NK-92 (cell line): ENCODE results near the gene TUBB2A.
"Not testable (repeated sequence)": the region's sequence is repeated elsewhere in the genome, so short reads cannot be mapped to it uniquely, and the experiment has no call there.

Experiments used
- DNase-seq: peaks from one replicate; lab custom pipeline; 2025; ENCODE audit not compliant: unreplicated experiment; lab: John Stamatoyannopoulos, UW

TUBB2A gene

DNA sequence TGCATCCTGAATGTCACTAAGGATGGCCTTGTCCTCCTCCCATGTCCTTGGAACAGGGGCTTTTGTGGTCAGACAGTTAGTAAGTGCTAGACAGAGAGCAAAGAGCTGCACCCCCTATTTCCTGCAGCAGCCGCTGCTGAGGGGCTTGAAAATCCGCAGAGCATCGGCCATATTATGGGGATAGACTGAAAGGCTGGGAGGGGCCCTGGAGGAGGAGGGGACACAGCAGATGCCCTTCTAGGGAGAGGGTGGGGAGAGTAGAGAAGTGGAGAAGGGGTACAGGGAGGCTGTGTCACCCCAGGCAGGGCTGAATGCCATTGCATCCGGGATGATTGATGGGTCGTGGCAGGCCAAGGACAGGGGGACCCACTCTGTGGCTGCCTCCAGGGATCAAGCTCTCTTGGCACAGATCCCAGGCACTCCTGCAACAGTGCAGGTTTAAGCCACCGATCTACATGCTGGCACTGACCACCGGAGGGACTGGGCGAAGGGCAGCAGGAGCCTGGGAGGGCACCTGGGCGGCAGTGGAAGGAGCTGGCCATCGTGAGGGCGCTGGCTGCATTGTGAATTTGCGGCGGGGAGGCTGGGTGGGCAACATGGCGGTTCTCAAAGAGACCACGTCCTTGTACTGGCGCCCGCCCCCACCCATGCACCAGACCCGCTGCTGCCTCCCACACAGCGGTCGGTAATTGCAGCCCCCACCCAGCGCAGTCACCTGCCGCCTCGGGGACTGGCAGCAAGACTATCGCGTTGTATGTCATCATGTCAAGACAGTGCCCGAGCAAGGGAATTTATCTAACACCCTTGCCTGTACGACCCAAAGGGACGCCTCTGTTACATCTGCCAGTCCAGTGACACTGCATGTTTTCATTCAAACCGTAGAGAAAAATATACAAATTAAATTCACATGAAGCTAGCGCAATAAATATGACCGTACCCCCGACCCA is 887 bp downstream of the TUBB2A start:
- DNase-seq, result not testable (repeated sequence)

DNA sequence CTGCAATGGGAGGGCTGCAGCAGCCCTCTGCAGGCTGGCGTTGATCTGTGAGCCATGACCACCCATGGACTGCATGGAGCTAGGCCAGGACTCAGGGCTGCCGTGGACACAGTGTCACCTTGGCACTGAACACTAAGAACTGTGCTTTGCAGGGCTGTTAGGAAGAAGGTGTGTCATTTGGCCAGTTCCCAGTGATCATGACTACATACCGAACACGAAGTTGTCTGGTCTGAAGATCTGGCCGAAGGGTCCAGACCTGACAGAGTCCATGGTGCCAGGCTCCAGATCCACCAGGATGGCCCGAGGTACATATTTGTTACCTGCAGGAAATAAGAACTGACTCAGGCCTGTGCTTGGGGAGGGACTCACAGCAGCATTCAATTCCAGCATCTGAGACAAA is 1.9 kb downstream of the TUBB2A start:
- DNase-seq, result not testable (repeated sequence)

DNA sequence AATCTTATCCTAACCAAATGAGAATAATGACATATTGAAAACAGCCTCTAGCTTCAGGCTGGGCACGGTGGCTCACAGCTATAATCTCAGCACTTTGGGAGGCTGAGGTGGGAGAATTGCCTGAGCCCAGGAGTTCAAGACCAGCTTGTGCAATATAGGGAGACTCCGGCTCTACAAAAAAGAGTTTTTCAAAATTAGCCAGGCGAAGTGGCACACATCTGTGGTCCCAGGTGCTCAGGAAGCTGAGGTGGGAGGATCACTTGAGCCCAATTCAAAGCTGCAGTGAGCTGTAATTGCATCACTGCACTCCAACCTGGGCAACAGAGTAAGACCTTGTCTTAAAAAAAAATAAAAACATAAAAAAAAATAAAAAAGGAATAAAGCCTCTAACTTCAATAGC is 4.7 kb downstream of the TUBB2A start:
- DNase-seq, result no peak

DNA sequence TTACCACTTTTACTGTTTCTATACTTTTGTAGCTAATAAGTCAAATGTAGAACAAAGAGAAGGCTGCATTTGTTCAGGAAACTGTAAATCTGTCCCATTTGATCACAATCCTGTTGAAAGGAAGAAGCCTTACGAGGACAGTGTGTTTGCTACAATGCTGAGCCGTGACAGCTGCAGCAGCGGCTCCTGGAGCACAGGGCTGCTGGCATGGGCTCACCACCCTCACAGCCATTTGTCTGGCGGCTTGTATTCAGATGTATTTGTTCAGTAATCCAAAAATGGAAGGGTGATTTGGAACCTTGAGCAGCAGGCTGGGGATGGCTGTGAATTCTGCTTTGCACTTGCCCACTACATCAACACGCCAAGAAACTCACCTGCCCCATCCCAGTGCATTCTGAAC is 5.7 kb downstream of the TUBB2A start:
- no peak for DNase-seq

DNA sequence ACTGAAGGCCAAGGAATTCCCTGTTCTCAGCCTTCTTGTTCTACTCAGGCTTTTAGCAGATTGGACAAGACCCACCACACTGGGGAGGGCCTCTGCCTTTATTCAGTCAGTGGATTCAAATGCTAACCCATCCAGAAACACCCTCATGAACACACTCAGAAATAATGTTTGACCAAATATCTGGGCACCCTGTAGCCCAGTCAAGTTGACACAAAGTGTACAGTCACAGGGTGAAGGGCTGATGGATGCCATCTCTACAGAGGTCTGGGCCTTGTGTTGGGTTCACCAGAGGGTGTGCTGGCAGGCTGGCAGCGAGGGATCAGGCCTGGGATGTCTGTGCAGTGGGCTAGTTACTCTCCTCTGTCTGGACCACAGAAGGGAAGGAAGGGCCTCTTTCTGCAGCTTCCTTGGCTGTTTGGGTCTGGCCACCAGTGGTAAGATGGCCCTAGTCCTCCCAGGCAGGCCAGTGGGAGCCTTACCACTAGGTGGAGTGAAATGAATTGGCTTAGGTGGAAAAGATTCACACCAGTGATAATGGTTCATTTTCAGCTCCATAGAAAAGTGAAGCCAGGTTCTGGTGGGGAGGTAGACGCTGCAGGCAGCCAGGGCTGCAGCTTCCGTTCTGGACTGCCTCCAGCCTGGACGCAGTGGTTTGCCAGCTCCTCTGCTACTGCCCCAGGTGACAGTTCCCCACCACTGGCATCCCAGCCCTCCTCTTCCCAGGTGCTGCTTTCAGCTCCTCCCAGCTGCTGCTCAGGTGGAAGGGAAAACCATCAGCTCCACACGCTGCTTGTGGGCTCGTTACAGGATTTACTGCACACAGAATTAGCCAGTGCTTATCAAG is 9.2 kb downstream of the TUBB2A start:
- no peak for DNase-seq

DNA sequence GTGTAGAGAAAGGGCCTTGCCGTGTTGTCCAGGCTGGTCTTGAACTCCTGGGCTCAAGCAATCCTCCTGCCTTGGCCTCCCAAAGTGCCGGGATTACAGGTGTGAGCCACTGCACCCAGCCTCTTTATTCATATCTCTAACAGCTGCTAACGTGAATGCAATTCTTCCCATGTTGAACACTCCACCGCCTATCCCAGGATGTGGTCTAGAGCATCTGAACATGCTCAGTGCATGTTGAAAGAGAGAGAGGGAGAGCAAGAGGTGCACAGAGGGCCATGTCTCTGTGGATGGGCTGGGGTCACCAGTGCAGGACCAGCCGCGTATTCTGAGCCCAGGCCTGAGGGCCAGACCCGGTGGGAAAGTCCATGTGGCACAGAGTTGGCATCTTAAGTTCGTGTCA is 12.8 kb downstream of the TUBB2A start:
- no peak for DNase-seq

DNA sequence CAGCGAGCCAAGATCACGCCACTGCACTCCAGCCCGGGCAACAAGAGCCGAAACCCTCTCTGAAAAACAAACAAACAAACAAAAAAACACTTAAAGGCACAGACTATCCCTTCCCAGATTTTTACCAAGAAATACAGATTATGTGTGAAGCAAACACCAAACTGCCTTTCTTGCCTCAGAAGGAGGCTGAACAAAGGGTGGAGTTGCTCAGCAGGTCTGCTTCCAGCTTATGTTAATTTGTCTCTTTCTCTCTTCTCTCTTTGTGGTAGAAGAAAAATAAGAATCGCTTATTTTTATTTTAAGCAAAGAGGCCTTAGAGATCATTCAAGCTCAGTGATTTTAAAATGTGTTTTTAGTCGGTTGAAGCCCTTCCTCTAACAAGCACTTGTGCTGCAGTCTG is 14.2 kb downstream of the TUBB2A start:
- DNase-seq, result no peak

DNA sequence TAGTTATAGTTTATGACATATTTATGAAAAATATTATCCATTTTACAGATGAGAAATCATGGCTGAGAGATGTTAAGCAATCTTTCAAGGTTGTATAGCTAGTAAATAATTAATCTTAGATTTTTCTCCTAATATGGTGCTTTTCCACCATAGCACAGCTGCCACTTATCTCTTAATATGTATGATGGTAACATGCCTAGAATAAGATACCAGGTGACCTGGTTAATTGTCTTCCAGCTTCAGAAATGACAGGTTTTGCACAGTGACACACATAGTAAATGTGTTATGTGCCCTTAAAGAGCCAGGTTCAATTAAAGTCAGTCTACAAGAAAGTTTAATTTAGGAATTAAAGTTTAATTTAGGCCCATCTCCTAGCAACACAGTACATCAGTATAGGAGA is 14.8 kb downstream of the TUBB2A start:
- DNase-seq, result no peak

DNA sequence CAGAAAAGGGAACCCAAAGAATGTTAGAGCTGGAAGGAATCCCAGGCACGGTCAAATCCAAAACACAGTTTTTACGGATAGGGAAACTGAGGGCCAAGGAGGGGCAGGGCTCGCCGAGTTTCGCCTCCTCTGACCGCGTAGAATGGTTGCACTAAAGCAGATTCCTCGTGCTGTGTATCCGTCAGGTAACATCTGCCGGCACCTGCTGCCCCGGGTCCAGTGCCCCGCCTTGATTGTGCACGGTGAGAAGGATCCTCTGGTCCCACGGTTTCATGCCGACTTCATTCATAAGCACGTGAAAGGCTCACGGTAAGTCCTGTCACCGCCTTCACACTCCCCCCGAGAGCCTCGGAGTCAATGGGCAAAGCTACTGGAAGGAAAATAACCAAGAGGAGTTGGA is 17.1 kb downstream of the TUBB2A start:
- no peak for DNase-seq

DNA sequence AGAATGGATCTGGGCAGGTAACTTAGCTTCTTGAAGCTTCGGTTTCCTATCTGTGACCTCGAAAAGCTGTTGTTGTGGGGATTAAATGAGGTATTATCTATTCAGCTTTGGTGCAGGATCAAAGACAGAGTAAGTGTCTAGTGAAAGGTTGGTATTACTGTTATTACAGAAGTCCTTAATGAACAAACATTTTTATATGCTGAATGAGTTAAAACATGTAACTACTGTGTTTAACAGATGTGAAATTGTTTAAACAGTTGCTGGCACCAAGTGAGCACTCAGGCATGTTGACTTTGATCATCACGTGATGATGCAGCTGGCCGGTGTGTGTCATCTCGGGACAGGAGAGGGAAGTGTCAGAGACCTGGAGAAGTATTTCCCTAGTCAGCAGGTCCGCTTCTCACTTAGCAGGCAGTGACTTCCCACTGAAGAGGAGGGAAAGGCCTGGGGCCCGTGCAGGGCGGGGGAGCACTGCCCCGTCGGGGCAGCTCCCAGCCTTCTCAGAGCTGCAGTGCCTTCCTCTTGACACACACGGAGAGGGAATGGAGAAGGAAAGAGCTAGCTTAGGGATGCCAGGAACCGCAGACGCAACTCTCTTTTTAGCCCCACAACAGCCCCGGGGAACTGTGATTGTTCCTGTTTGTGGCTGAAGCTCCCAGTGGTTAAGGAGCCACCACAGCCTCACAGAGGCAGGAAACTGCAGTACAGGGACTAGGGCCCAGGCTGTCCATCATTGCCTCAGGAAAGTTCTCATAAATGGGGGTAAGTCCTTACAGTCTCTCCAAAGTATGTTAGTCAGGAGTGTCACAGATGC is 18.0 kb downstream of the TUBB2A start:
- no peak for DNase-seq

DNA sequence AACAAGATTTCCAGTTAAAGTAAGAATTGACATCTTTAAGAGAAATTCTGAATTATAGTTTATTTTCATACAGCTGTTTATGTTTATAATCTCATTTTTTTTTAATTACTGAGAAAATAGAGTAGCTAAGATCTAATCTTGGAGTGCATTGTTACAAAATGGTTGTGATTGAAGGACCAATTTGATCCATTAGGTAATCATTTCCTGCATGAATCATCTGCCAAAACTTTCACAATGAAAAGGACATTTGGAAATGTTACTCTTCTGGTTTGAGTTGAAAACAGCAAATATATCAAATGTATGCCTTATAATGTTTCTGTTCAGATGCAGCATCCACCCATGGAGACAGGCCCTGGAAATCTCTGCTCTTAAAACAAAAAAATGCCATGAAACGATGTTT is 19.0 kb downstream of the TUBB2A start:
- no peak for DNase-seq

DNA sequence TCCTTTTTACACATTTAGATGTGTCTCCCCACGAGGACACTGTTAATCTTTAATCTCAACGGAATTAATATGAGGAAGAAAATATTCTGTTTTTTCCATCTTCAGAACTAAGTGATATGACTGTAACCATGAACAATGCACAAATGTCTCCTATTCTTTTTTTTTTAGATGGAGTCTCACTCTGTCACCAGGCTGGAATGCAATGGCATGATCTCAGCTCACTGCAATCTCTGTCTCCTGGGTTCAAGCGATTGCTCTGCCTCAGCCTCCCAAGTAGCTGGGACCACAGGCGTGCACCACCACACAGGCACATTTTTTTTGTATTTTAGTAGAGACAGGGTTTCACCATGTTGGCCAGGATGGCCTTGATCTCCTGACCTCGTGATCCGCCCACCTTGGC is 19.5 kb downstream of the TUBB2A start:
- not testable (repeated sequence) for DNase-seq

DNA sequence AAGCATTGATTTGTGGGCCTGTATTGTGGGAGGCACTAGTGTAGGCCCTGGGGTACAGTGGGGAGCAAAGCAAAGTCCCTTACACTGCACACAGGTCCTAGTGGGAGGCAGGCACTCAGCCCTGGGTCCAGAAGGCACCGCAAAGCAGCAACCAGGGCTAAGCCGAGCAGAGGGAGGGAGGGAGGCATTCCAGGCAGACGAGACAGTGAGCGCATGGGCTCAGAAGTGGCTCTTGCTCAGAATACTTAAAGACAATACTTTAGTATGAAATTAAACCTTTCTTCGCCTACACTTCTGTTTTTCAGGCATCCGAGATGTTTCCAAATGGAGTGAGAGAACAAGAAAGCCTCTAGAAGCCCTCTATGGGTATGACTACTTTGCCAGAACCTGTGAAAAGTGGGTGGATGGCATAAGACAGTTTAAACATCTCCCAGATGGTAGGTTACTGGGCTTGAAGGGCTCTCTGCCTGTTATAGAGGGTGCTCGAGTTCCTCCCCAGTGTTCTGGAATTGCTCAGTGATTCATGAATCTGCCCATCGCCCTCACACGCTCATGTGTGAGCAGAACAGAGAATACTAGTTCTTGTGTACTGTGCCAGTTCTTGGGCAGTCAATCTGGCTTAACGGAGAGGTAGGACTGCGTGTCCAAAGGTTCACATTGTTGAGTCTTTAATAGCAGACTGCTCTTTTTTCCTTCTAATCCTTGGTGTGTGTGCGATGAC is 20.1 kb downstream of the TUBB2A start:
- DNase-seq, result no peak

DNA sequence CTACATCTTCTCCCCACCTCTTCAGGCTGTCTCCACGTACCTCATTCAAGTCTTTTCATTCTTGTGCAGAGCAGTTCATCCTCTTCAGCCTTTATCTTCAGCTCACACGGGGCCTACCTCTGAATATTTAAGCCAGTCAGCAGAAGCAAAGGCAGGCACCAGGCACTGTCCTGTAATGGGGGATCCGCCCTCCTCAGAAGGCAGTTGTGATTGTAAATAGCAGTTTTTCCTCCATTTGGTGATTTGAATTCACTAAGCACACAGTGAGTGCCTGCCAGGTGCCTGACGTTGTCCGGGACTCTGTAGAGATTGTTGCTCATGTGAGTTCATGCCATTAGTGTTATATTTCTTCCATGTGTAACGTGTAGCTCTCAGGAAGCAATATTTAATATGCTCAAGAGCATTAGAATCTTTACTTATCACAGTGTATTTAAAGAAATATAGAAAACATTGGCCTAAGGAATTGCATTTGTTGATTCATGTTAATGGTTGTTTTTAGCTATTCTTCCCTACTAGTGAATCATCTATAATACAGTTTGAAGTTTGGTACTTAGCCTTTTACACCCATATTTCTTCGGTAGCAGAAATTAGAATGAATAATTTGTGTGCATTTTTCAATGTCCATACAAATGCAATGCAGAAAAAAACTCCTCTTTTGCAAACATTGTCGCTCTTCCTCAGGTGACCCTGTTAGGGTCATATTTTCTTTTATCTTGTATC is 20.9 kb downstream of the TUBB2A start:
- DNase-seq, result no peak

DNA sequence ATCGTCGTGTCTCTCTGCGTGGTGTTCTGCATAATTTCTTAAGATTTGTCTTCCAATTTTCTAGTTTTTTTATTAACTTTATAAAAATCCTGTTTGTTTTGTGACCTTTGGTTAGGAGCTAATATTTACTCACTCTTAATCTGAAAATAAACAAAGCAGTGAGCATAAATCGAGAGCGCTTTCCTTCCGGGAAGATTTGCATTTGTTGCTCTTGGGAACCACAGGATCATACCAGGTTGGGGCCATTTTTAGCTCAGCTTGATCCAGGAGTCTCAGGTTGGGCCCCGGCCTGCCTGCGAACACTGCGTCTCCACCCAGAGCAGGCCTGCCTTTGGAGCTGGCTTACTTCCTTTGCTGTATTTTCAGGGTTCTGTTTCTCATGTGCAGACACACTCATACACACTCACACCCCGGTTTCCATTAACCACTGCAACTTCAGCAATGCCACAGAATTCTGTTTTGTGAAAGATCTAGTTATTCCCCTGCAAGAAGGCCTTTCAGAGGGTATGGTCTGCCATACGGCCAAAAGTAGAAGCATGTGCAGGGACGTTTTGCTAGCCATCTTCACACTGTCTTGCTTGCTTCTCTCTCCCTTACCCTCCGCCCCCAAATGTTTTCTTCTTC is 21.6 kb downstream of the TUBB2A start:
- DNase-seq, result no peak

DNA sequence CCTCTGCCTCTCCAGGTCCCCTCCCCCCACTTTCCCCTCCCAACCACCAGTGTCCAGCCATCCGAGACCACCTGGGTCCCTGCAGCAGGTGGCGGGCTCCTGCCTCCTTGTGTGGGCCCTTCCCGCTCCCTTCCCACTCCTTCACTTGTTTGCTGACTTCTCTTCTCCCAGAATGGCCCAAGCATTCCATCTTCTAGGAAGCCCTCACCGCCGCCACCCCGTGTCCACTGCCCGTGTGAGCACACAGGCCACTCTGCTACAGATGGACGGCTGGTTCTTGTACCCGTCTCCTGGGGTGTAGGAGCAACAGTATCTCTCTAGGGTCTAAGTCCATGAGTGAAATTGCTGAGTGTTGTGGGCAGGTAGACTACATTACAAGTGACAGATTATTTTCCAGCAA is 23.8 kb downstream of the TUBB2A start:
- no peak for DNase-seq

DNA sequence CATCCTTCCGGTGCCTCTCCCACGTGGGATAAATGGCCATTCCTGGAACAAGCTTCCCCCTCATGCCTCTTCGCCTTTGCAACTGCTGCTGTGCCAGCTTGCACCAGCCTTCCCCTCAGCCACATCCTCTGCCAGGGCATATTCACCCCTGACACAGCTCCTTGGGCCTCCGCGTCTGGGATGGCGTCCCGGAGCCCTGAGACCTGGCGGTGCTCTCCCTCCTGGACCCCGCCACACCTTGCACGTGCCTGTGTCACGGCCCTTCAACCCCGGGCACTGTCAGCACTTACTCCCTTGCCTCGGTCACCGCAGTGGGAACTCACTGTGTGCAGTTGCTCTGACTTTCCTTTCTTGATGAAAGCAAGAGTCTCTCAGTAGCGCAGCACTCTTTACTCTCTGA is 25.6 kb downstream of the TUBB2A start:
- DNase-seq, result no peak

DNA sequence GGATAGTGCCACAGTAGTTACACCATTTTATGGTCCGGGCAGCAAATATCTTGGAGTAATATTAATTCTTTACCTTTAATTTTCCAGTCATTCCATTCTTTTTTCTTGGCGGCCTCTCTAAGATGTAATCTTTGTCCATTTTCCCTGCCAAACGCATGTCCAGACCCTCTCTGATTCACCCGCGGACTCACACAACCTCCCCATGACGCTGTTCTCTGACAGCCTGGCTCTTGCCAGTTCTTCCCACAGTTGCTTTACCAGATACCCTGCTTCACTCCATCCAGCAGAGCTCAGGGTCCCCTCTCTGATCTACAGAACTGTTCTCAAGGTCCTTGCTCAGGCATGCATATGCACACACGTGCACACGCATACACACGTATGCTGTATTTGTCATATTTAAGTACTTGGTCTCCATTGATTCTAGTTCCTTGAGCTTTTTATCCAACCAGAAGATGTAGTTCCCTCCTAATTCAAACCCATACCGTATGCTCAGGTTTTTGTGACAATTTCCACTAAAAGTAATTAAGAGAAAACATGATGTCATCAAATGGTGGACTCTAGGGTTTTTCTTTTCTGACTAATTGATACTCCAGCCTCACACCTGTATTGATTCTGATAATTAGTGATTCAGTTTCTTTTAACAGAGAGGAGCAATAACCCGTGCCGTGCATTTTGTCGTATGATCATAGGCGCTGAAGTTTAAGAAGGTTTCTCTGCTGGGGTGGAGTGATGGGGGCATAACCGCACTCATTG is 28.8 kb downstream of the TUBB2A start:
- no peak for DNase-seq

DNA sequence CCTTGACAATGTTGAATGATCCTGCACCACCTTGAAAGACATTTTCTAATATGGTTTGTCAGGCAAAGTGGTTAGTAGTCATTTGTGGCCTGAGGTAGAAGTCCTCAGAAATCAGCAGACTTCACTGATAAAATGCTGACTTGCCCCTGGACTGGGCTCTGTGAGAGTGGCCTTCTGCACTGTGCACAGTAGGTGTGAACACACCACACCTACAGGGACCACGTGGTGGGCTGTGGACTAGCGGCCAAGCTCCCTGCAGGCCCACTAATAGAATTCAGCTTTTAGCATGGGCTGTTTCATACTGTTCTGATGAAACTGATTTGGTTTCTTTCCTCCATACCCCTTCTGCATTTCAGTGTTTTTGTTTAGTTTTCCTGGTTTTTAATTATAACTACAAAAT is 31.5 kb downstream of the TUBB2A start:
- DNase-seq, result no peak
